Prostate gland (tissue), 2 donors: Measurements from ENCODE around the gene SEMA3F.

ENCODE experiments used
- POLR2A ChIP-seq: fragments of 450-650 bp; IDR thresholded peaks from one replicate; pipeline ENCODE4 v1.6.1; 2016; ENCODE audit warnings: antibody characterized with exemption, mild to moderate bottlenecking
- POLR2AphosphoS5 ChIP-seq: sonication (generic); formaldehyde crosslinking; IDR thresholded peaks from one replicate; pipeline ENCODE4 v1.6.1; 2017; ENCODE audit warnings: antibody characterized with exemption
- TF ChIP-seq, protein P1 (sequence below), 4 experiments: fragments of 200-600 bp in 2 of 4; fragments of 450-650 bp in 2 of 4; sonication (generic) in 2 of 4; IDR thresholded peaks; 1 replicate in 3 of 4; 2 replicates in 1 of 4; pipeline ENCODE4 v1.5.1; 2016 to 2019; ENCODE audit warnings: antibody characterized with exemption in 4 of 4, mild to moderate bottlenecking in 2 of 4, moderate library complexity in 2 of 4

DNA sequence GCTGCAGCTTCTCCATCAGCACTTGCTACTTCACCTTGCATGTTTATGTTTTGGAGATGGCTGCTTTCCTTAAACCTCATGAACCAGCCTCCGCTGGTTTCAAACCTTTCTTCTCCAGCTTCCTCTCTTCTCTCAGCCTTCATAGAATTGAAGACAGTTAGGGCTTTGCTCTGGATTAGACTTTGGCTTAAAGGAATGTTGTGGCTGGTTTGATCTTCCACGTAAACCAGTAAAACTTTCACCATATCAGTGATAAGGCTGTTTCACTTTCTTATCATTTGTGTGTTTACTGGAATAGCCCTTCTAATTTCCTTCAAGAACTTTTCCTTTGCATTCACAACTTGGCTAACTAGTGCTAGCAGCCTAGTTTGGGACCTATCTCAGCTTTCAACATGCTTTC, 24.6 kb downstream of the SEMA3F start:
- TF ChIP-seq, protein P1, sequence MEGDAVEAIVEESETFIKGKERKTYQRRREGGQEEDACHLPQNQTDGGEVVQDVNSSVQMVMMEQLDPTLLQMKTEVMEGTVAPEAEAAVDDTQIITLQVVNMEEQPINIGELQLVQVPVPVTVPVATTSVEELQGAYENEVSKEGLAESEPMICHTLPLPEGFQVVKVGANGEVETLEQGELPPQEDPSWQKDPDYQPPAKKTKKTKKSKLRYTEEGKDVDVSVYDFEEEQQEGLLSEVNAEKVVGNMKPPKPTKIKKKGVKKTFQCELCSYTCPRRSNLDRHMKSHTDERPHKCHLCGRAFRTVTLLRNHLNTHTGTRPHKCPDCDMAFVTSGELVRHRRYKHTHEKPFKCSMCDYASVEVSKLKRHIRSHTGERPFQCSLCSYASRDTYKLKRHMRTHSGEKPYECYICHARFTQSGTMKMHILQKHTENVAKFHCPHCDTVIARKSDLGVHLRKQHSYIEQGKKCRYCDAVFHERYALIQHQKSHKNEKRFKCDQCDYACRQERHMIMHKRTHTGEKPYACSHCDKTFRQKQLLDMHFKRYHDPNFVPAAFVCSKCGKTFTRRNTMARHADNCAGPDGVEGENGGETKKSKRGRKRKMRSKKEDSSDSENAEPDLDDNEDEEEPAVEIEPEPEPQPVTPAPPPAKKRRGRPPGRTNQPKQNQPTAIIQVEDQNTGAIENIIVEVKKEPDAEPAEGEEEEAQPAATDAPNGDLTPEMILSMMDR (IDR thresholded peaks at IDR 0.05): no peak
- TF ChIP-seq POLR2A (no peak), POLR2AphosphoS5 (no peak)
